GM21619 (cell line): Measurements from ENCODE around the gene IQGAP1.
"Not testable (repeated sequence)": the region's sequence is repeated elsewhere in the genome, so short reads cannot be mapped to it uniquely, and the experiment has no call there.

Experiments used
- ATAC-seq: cut with Tn5 transposase; IDR thresholded peaks from one replicate; pipeline ENCODE4 v1.9.1; 2021; ENCODE audit not compliant: unreplicated experiment

Gene IQGAP1

GRCh38 chr15:90376789-90377188 lies 11.3 kb upstream of the IQGAP1 start:
- ATAC-seq: no peak

DNA sequence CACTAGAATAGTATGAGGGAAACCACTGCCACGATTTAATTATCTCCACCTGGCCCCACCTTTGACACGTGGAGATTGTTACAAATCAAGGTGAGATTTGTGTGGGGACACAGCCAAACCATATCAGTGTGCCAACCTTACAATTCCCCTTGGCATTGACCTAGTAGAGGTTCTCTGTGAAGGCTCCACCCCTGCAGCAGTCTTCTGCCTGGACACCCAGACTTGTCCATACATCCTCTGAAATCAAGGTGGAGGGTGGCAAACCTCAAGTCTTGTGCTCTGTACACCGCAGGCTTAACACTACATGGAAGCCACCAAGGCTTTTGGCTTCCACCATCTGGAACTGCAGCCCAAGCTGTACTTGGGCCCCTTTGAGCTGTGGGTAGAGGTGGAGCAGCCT lies 8.8 kb upstream of the IQGAP1 start:
- no peak for ATAC-seq

GRCh38 chr15:90381515-90381914 lies 6.5 kb upstream of the IQGAP1 start:
- no peak for ATAC-seq

- no peak for ATAC-seq
Measured at GRCh38 chr15:90382320-90382719, 5.7 kb upstream of the IQGAP1 start.

- ATAC-seq: no peak
Measured at GRCh38 chr15:90386221-90386620, 1.8 kb upstream of the IQGAP1 start.

GRCh38 chr15:90388462-90389380 lies 679 bp downstream of the IQGAP1 start:
- peak; percentile 40 for ATAC-seq

DNA sequence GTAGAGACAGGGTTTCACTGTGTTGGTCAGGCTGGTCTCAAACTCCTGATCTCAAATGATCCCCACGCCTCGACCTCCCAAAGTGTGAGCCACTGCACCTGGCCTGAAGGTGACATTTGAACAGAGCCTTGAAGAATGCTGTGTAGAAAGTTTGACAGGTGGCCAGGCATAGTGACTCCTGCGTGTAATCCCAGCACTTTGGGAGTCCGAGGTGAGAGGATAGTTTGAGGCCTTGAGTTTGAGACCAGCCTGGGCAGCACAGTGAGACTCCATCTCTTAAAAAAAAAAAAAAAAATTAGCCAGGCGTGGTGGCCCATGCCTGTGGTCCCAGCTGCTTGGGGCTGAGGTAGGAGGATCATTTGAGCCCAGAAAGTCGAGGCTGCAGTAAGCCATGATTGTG lies 1.5 kb downstream of the IQGAP1 start:
- no peak for ATAC-seq

- no peak for ATAC-seq
Measured at GRCh38 chr15:90393040-90393439, 5.0 kb downstream of the IQGAP1 start.

- ATAC-seq: no peak
Measured at GRCh38 chr15:90394074-90394473, 6.0 kb downstream of the IQGAP1 start.

GRCh38 chr15:90394748-90395442 lies 6.9 kb downstream of the IQGAP1 start:
- no peak for ATAC-seq

DNA sequence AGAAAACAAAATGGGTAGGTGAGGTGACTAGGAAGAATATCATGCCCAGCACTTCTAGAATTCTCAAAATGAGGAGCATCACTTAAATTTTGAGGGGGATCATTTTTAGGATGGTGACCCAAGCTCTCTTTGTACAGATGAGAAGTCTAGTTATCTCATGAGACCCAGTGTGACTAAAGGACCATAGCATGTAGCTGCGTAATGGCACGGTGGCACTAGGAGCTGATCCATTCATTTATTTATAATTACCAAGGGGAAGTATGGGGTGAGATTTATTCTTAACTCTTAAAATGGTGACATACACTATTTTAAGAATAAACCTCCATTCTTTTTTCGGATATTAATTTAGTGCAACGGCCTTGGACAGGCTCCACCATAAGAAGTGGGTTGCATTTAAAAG lies 8.3 kb downstream of the IQGAP1 start:
- ATAC-seq: no peak

DNA sequence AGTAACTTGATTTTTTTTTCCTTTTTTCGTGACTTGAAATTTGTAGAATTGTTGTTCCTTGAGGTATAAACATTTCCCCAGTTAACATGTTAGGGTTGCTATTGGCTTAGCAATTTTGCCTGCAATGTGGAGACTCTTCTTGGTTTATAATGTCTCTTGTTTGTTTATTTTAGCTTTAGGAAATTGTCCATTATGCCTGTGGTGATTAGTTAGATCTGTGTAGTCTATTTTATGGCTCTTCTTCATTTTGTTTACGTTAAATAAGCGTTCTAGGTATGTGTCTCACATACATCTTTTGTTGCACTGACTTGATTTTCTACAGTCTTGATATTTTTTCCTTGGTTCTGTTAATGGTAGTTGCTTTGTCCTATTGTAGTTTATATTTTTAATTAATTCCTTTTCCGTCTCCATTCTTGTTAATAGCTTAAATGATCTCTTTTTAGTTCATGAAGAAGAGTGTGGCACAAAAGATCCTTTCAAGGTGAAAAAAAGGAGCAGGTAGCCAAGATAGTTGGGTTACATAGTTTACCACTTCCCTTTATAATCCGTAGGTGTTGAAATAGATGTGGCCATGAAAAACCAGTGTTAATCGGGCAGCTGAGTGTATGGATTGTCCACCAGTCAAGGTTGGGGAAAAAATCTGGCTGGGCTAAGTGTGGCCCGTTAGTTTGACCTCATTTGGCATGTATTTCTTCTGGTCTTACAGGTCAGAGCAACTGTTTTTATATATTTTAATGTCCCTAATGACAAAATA lies 12.1 kb downstream of the IQGAP1 start:
- ATAC-seq: no peak

DNA sequence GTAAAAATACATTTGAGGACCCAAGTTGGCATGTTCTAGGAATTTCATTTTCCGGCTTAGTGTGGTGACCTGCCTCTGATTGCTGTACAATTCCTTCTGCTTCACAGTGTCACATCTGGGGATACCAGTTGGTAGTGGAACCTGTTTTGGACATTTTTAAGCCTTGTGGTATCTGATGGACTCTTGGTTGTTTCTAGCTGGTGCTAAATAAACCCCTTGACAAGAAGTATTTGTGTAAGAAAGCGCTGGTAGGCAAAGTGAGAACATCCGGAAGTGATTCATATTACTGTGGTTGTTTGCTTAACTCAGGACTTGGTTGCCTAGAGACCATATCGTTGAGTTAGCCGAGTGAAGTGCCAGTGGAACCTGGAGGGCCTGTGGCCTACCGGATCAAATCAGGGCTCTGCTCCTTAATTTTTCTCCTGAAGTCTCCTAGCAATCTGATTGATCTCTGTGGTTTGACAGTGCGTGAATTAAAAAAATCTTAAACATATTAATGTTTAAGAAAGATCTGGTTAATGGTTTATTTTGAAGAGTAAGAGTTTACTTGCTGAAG lies 12.8 kb downstream of the IQGAP1 start:
- peak; percentile 100 for ATAC-seq

DNA sequence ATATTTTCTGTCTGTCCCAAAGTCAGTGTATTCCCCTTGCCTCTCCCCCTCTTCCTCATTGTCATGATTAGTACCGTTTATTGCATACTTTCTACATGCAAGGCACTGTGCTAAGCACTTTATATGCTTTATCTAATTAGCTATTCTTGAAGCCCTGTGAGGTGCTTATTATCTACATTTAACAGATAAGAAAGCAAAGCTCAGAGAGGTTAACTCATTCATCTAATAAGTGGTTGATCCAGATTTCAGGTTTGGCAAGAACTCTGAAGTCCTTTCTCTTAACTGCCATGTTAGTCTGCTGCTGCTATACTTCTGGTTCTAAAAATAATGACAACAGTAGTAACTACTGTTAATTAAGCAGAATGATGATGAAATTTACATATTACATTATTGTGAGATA lies 13.5 kb downstream of the IQGAP1 start:
- no peak for ATAC-seq

- ATAC-seq: no peak
Measured at GRCh38 chr15:90402223-90402622, 14.2 kb downstream of the IQGAP1 start.

DNA sequence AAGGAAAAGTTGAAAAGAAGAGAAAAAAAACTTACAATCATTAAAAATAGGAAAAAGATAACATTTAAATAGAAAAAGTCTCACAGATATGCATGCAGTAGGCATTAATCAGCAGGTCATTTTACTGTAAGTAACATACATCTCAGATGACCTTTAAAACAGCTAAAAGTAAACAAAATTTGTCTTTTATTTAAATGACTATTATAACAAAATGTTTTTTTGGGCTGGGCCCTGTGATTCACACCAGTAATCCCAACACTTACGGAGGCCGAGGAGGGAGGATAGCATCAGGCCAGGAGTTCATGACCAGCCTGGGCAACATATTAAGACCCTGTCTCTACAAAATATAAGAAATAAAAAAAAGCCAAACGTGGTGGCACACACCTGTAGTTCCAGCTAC lies 14.7 kb downstream of the IQGAP1 start:
- ATAC-seq: no peak

DNA sequence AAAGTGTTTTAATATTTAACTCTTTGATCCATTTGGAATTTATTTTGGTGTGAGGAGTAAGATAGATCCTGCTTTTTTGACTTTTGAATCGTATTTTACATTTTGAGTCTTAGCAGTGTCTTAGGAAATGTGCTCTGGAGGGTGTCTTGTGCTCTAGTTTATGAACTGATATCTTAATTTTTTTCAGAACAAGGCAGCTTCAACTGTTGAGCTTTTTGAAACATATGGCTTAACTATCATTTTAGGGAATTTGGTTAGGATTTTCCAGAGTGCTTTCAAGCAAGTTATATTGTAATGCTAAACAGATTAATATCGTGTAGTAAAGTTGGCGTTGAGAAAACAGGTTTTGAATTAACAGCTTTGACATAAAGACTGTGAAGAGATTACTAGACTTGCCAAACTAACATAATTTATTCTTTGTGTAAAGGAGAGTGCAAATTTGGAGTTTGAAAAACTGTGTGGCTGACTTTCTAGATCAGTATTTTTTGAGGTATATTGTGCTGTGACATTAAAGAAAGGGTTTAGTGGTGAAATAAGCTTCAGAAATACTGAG lies 17.1 kb downstream of the IQGAP1 start:
- ATAC-seq: no peak

DNA sequence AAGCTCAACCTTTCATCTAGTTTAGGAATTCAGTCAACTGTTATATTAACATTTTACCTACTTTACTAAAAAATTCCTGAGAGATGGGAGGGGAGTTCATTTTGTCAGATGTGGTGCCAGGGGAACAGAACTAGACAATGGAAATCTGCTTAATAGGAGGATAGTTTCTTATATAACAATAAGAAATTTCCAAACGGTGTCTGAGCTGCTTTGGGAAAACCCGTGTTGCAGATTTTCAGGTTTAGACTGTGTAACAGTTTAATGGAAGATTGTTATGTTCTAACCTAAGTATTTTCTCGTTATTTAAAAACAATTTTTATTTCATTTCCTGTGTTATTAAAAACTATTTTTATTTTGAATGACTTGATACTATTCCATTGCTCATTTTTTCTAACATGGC lies 19.3 kb downstream of the IQGAP1 start:
- ATAC-seq: no peak

- no peak for ATAC-seq
Measured at GRCh38 chr15:90407871-90408317, 19.9 kb downstream of the IQGAP1 start.

- no peak for ATAC-seq
Measured at GRCh38 chr15:90408657-90409056, 20.6 kb downstream of the IQGAP1 start.

DNA sequence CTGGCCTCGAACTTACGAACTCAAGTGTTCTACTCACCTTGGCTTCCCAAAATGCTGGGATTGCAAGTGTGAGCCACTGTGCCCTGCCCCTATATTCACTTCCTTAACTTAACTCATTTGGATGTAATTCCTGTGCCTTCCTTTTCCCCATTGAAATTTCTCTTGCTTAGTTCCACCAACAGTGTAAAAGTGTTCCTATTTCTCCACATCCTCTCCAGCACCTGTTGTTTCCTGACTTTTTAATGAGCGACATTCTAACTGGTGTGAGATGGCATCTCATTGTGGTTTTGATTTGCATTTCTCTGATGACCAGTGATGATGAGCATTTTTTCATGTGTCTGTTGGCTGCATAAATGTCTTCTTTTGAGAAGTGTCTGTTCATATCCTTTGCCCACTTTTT lies 21.5 kb downstream of the IQGAP1 start:
- ATAC-seq: not testable (repeated sequence)
